A673 (cell line): ENCODE data around the gene TSPAN14.

Experiments
- CTCF ChIP-seq: fragments of 300-800, 200-600 bp; sonication (generic); conservative IDR thresholded peaks from 2 replicates; pipeline ENCODE4 v1.5.1; 2017; ENCODE audit warnings: low read depth, mild to moderate bottlenecking, antibody characterized with exemption, low read length, moderate library complexity, mixed read lengths
- EZH2 ChIP-seq: fragments of 200-600 bp; sonication (generic); IDR thresholded peaks from 2 replicates; pipeline ENCODE4 v1.6.1; 2017; ENCODE audit warnings: borderline replicate concordance, low read depth, mild to moderate bottlenecking, mixed read lengths, antibody characterized with exemption, low read length; ENCODE audit not compliant: poor library complexity, severe bottlenecking

DNA sequence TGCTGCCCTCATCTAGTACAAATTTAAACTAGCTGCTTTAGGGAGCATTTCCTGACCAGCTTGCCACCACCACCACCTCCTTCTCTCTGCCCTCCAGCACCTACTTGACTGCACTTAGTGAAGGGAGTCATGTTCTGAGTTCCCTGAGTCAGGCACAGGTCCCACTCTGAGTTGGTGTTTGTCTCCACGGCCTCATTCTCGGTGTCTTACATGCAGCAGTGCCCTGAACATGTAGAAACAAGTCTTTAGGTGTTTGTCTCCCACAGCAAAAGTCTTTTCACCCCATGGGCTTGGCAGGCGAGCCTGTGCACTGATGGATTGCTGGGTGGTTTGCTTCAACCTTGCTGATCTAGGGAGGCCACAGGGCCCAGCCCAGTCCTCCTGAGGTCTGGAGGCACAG is 16.9 kb downstream of the TSPAN14 start:
- TF ChIP-seq EZH2 (no peak), CTCF (no peak)
